Osteocyte (in vitro differentiated cells): ENCODE data around the gene ASAP2. TPM values are rescaled to one million over a fixed set of nuclear protein-coding genes. Genes with fewer than 3 reads are reported as not detected.

Experiments
- DNase-seq: peaks from one replicate; pipeline ENCODE4 v3.0.0; 2021; ENCODE audit warnings: mixed read lengths; ENCODE audit not compliant: unreplicated experiment; ENCODE audit errors: extremely low spot score
- H3K27ac Mint-ChIP-seq: one replicate; pipeline ENCODE4 v1.8.0; 2021; ENCODE audit warnings: mild to moderate bottlenecking, mixed read lengths; ENCODE audit not compliant: unreplicated experiment
- H3K27me3 Mint-ChIP-seq: one replicate; pipeline ENCODE4 v1.8.0; 2021; ENCODE audit warnings: mixed read lengths; ENCODE audit not compliant: unreplicated experiment
- H3K36me3 Mint-ChIP-seq: one replicate; pipeline ENCODE4 v1.8.0; 2021; ENCODE audit warnings: mixed read lengths; ENCODE audit not compliant: unreplicated experiment
- H3K4me1 Mint-ChIP-seq: one replicate; pipeline ENCODE4 v1.8.0; 2021; ENCODE audit warnings: mixed read lengths; ENCODE audit not compliant: unreplicated experiment
- H3K4me3 Mint-ChIP-seq: one replicate; pipeline ENCODE4 v1.8.0; 2021; ENCODE audit warnings: mild to moderate bottlenecking, moderate library complexity, mixed read lengths; ENCODE audit not compliant: unreplicated experiment
- H3K9me3 Mint-ChIP-seq: one replicate; pipeline ENCODE4 v1.8.0; 2021; ENCODE audit warnings: mixed read lengths; ENCODE audit not compliant: unreplicated experiment
- CTCF ChIP-seq: fragments of 200-600 bp; sonication (generic); IDR thresholded peaks from 2 replicates; pipeline ENCODE4 v1.5.0; 2021; ENCODE audit warnings: antibody characterized with exemption, mild to moderate bottlenecking, moderate library complexity
- long read RNA-seq: library from polyadenylated mRNA; unstranded; transcript quantifications from one replicate; pipeline ENCODE4 v2.0.0, GENCODE V29; 2021
- total RNA-seq: library from RNA; stranded (reverse); gene quantifications from 2 replicates; pipeline ENCODE4 v1.2.1, GENCODE V29; 2021

Gene ASAP2
- total RNA-seq: 91.0 and 94.7 TPM in 2 replicates
- long read RNA-seq, transcript ASAP2-204 (4 exons, 3,869 nt): major isoform, 18 of 62 reads
- long read RNA-seq, partial matches to known transcripts: 35 of 62 reads
- long read RNA-seq, other reads (novel, unspliced or antisense): 9 of 62 reads

GRCh38 chr2:9205963-9206948 is at the start of gene ASAP2:
ASAP2 (plus strand) TSS chr2:9206812; CDS start chr2:9207105, 293 bp downstream.
- Mint-ChIP-seq H3K9me3 (no peaks in the 10 kb centered on the region), H3K4me1 (peaks cover 39% of the 10 kb centered on the region), H3K27me3 (no peaks in the 10 kb centered on the region), H3K36me3 (peaks cover 5% of the 10 kb centered on the region), H3K27ac (peak within 1 kb of the TSS; percentile 90), H3K4me3 (peak within 1 kb of the TSS; percentile 91)
- peak; percentile 88 for DNase-seq
- TF ChIP-seq CTCF: peak; percentile 85

GRCh38 chr2:9158786-9159779 is 47.5 kb upstream of the ASAP2 start:
- DNase-seq: no peak
- Mint-ChIP-seq H3K36me3 (no peaks in the 10 kb centered on the region), H3K4me3 (no peak overlapping the region), H3K4me1 (peaks cover 13% of the 10 kb centered on the region), H3K9me3 (no peaks in the 10 kb centered on the region), H3K27me3 (no peaks in the 10 kb centered on the region), H3K27ac (no peak overlapping the region)
- TF ChIP-seq CTCF: no peak

- Mint-ChIP-seq H3K27me3 (no peaks in the 10 kb centered on the region), H3K36me3 (no peaks in the 10 kb centered on the region), H3K27ac (no peak overlapping the region), H3K4me3 (no peak overlapping the region), H3K4me1 (peaks cover 15% of the 10 kb centered on the region), H3K9me3 (no peaks in the 10 kb centered on the region)
- DNase-seq: no peak
- no peak for TF ChIP-seq CTCF
Observed at GRCh38 chr2:9160732-9161131, 45.9 kb upstream of the ASAP2 start.

DNA sequence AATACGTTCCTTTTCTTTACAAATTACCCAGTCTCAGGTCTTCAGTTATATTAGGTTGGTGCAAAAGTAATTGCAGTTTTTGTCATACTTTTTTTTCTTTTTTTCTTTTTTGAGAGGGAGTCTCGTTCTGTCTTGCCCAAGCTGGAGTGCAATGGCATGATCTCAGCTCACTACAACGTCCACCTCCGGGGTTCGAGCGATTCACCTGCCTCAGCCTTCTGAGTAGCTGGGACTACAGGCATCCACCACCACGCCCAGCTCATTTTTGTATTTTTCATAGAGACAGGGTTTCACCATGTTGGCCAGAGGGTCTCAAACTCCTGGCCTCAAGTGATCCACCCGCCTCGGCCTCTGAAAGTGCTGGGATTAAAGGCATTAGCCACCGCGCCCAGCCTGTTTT is 43.8 kb upstream of the ASAP2 start:
- no peaks in the 10 kb centered on the region for H3K9me3 Mint-ChIP-seq
- no peak overlapping the region for H3K27ac Mint-ChIP-seq
- DNase-seq: no peak
- H3K4me1 Mint-ChIP-seq: peaks cover 32% of the 10 kb centered on the region
- no peaks in the 10 kb centered on the region for H3K36me3 Mint-ChIP-seq
- H3K4me3 Mint-ChIP-seq: no peak overlapping the region
- no peaks in the 10 kb centered on the region for H3K27me3 Mint-ChIP-seq
- TF ChIP-seq CTCF: no peak
